DND-41 (cell line): ENCODE data around the gene PTGES.

ENCODE experiments used
- CTCF ChIP-seq: IDR thresholded peaks from 2 replicates; pipeline ENCODE4 v1.5.1; 2012; ENCODE audit warnings: borderline replicate concordance, low read length, moderate library complexity, mild to moderate bottlenecking; ENCODE audit not compliant: poor library complexity, severe bottlenecking; ENCODE audit errors: extremely low read depth
- EZH2 ChIP-seq: IDR thresholded peaks from 3 replicates; pipeline ENCODE4 v1.6.1; 2012; ENCODE audit warnings: borderline replicate concordance, low read depth, mild to moderate bottlenecking, moderate library complexity, low read length, inconsistent platforms; ENCODE audit not compliant: severe bottlenecking

- no peak for TF ChIP-seq EZH2
- TF ChIP-seq CTCF = no peak
These were observed 48.7 kb upstream of the PTGES start for GRCh38 chr9:129801504-129801903.
